Lower leg skin (tissue), 3 donors: Measurements from ENCODE around the gene RAG2.

ENCODE experiments used
- CTCF ChIP-seq, 3 donors: fragments of 450-650 bp; IDR thresholded peaks; one replicate each; pipeline ENCODE4 v1.5.1; 2016; ENCODE audit warnings: antibody characterized with exemption in 3 of 3, mild to moderate bottlenecking in 3 of 3, moderate library complexity in 2 of 3
- POLR2A ChIP-seq, 2 donors: fragments of 450-650 bp; IDR thresholded peaks; one replicate each; pipeline ENCODE4 v1.6.1; 2016 to 2017; ENCODE audit warnings: antibody characterized with exemption in 2 of 2, mild to moderate bottlenecking in 1 of 2, moderate library complexity in 1 of 2

GRCh38 chr11:36598051-36598450, at the start of gene RAG2:
- TF ChIP-seq CTCF (IDR thresholded peaks at IDR 0.05) (no peak), POLR2A (IDR thresholded peaks at IDR 0.05) (no peak)
